H1 (cell line): ENCODE data around the gene KCNH1. TPM values are rescaled to one million over a fixed set of nuclear protein-coding genes. Genes with fewer than 3 reads are reported as not detected.

ENCODE experiments used
- CTCF ChIA-PET: fragments of 300-600 bp; sonication (Branson Sonifier 250); formaldehyde crosslinking; loops from one replicate; lab custom pipeline; 2021; ENCODE audit not compliant: partially characterized antibody; lab: Charles Lee
- POLR2A ChIA-PET: fragments of 300-600 bp; sonication (Branson Sonifier 250); formaldehyde crosslinking; loops from one replicate; lab custom pipeline; 2021; ENCODE audit warnings: inconsistent platforms; ENCODE audit not compliant: partially characterized antibody; lab: Charles Lee
- DNase-seq, 2 experiments: peaks; one replicate each; pipeline versions ENCODE4 v3.0.0 to v3.0.0-alpha.2; 2010 to 2022; ENCODE audit warnings: low spot score in 2 of 2, low read depth in 1 of 2, mixed read lengths in 1 of 2
- FAIRE-seq: peaks from 2 replicates; lab custom pipeline; 2011; peaks lifted over from hg19 to GRCh38; lab: Jason Lieb, UNC
- H2AFZ ChIP-seq: 2 replicates; pipeline ENCODE4 v1.8.1; 2012; ENCODE audit warnings: low read length, inconsistent platforms
- H2AK5ac ChIP-seq: 2 replicates; pipeline ENCODE4 v1.6.1; 2013; ENCODE audit warnings: low read depth, low read length
- H2BK120ac ChIP-seq: replicated peaks from 2 replicates; pipeline ENCODE3; 2013; ENCODE audit warnings: low read depth, low read length, inconsistent platforms
- H2BK12ac ChIP-seq: 2 replicates; pipeline ENCODE4 v1.6.1; 2013; ENCODE audit warnings: low read depth, low read length
- H2BK15ac ChIP-seq: 2 replicates; pipeline ENCODE4 v1.6.1; 2013; ENCODE audit warnings: low read length
- H2BK20ac ChIP-seq: 2 replicates; pipeline ENCODE4 v1.6.1; 2013; ENCODE audit warnings: low read length
- H2BK5ac ChIP-seq: 2 replicates; pipeline ENCODE4 v1.6.1; 2013; ENCODE audit warnings: low read depth, low read length
- H3K14ac ChIP-seq: 2 replicates; pipeline ENCODE4 v1.6.1; 2013; ENCODE audit warnings: inconsistent platforms; ENCODE audit not compliant: insufficient read length
- H3K18ac ChIP-seq: 2 replicates; pipeline ENCODE4 v1.6.1; 2013; ENCODE audit warnings: low read length; ENCODE audit errors: extremely low read depth
- H3K23ac ChIP-seq: 2 replicates; pipeline ENCODE4 v1.6.1; 2013; ENCODE audit warnings: inconsistent platforms; ENCODE audit not compliant: insufficient read length
- H3K23me2 ChIP-seq: 2 replicates; pipeline ENCODE4 v1.6.1; 2013; ENCODE audit warnings: low read depth, low read length
- H3K27ac ChIP-seq: 2 replicates; pipeline ENCODE4 v1.6.1; 2011; ENCODE audit warnings: low read depth, low read length, inconsistent platforms
- H3K27me3 ChIP-seq, 4 experiments: replicated peaks in 1 of 4; 1 replicate in 1 of 4; 2 replicates in 3 of 4; pipeline versions ENCODE4 v1.6.1 to v1.8.1; 2011 to 2013; ENCODE audit warnings: low read length in 3 of 4, mild to moderate bottlenecking in 3 of 4, inconsistent platforms in 2 of 4, mixed read lengths in 2 of 4, moderate library complexity in 1 of 4; ENCODE audit not compliant: control insufficient read depth in 3 of 4, insufficient read depth in 3 of 4; ENCODE audit errors: extremely low read depth in 1 of 4
- H3K36me3 ChIP-seq, 4 experiments: 2 replicates each; pipeline versions ENCODE4 v1.6.1 to v1.8.1; 2011 to 2013; ENCODE audit warnings: mild to moderate bottlenecking in 4 of 4, low read length in 3 of 4, moderate library complexity in 2 of 4, control low read depth in 1 of 4, inconsistent platforms in 1 of 4; ENCODE audit not compliant: insufficient read depth in 4 of 4, control insufficient read depth in 2 of 4
- H3K4ac ChIP-seq: replicated peaks from 2 replicates; pipeline ENCODE3; 2013; ENCODE audit warnings: low read length, low read depth, mixed read lengths, inconsistent platforms; ENCODE audit not compliant: insufficient read length
- H3K4me1 ChIP-seq, 4 experiments: replicated peaks in 1 of 4; 1 replicate in 1 of 4; 2 replicates in 3 of 4; pipeline versions ENCODE4 v1.6.1 to v1.8.1; 2011 to 2013; ENCODE audit warnings: low read length in 3 of 4, inconsistent platforms in 2 of 4, mixed read lengths in 1 of 4; ENCODE audit not compliant: insufficient read depth in 4 of 4, control insufficient read depth in 3 of 4
- H3K4me2 ChIP-seq, 2 experiments: 2 replicates each; pipeline versions ENCODE4 v1.6.1 to v1.8.1; 2011 to 2013; ENCODE audit warnings: low read depth in 2 of 2, low read length in 2 of 2, control low read depth in 1 of 2, inconsistent platforms in 1 of 2, mild to moderate bottlenecking in 1 of 2; ENCODE audit not compliant: insufficient read depth in 1 of 2
- H3K4me3 ChIP-seq, 4 experiments: fragments of 200-600, 300-600 bp in 1 of 4; sonication (generic), shearing (Covaris generic), sonication (Bioruptor Twin) in 1 of 4; 2 replicates each; pipeline versions ENCODE4 v1.5.1 to v1.8.1; 2011 to 2016; ENCODE audit warnings: low read length in 4 of 4, low read depth in 3 of 4, control low read depth in 2 of 4, inconsistent platforms in 2 of 4, mild to moderate bottlenecking in 2 of 4, mixed read lengths in 1 of 4, moderate library complexity in 1 of 4; ENCODE audit not compliant: insufficient read depth in 2 of 4; ENCODE audit errors: extremely low read depth in 1 of 4
- H3K56ac ChIP-seq: replicated peaks from 2 replicates; pipeline ENCODE3; 2013; ENCODE audit warnings: low read depth, mild to moderate bottlenecking, mixed read lengths, low read length, inconsistent platforms; ENCODE audit not compliant: insufficient read length
- H3K79me1 ChIP-seq: 2 replicates; pipeline ENCODE4 v1.6.1; 2013; ENCODE audit warnings: low read depth, low read length, control low read depth
- H3K79me2 ChIP-seq, 2 experiments: 2 replicates each; pipeline versions ENCODE4 v1.6.1 to v1.8.1; 2012 to 2013; ENCODE audit warnings: low read length in 2 of 2, mild to moderate bottlenecking in 2 of 2, inconsistent platforms in 1 of 2; ENCODE audit not compliant: insufficient read depth in 2 of 2, control insufficient read depth in 1 of 2
- H3K9ac ChIP-seq, 4 experiments: replicated peaks in 1 of 4; 1 replicate in 1 of 4; 2 replicates in 3 of 4; pipeline versions ENCODE4 v1.6.1 to v1.8.1; 2011 to 2013; ENCODE audit warnings: low read depth in 3 of 4, low read length in 3 of 4, control low read depth in 2 of 4, mild to moderate bottlenecking in 2 of 4, moderate library complexity in 2 of 4, inconsistent platforms in 1 of 4; ENCODE audit errors: extremely low read depth in 1 of 4
- H3K9me3 ChIP-seq, 2 experiments: 2 replicates each; pipeline versions ENCODE4 v1.6.1 to v1.8.1; 2012 to 2013; ENCODE audit warnings: mild to moderate bottlenecking in 2 of 2, moderate library complexity in 2 of 2, control low read depth in 1 of 2, inconsistent platforms in 1 of 2, low read depth in 1 of 2, low read length in 1 of 2, mixed read lengths in 1 of 2; ENCODE audit not compliant: insufficient read depth in 2 of 2
- H4K20me1 ChIP-seq, 2 experiments: replicated peaks in 1 of 2; 2 replicates each; pipeline versions ENCODE3 to v1.8.1; 2011 to 2013; ENCODE audit warnings: inconsistent platforms in 2 of 2, low read length in 2 of 2, mild to moderate bottlenecking in 1 of 2; ENCODE audit not compliant: insufficient read depth in 2 of 2, control insufficient read depth in 1 of 2
- H4K5ac ChIP-seq: 2 replicates; pipeline ENCODE4 v1.6.1; 2013; ENCODE audit warnings: low read length, low read depth, mixed read lengths, inconsistent platforms; ENCODE audit not compliant: insufficient read length
- H4K8ac ChIP-seq: 2 replicates; pipeline ENCODE4 v1.8.0; 2013; ENCODE audit warnings: mild to moderate bottlenecking, moderate library complexity, low read length, inconsistent platforms; ENCODE audit not compliant: insufficient read depth; ENCODE audit errors: extremely low read depth
- H4K91ac ChIP-seq: replicated peaks from 2 replicates; pipeline ENCODE3; 2013; ENCODE audit warnings: low read length, mixed read lengths, inconsistent platforms; ENCODE audit not compliant: insufficient read length
- BRCA1 ChIP-seq: IDR thresholded peaks from 2 replicates; pipeline ENCODE4 v1.6.1; 2012; ENCODE audit warnings: low read depth, low read length, improper control_type of control experiment
- CBX8 ChIP-seq: fragments of 300-800, 300-1000 bp; sonication (generic); IDR thresholded peaks from 2 replicates; pipeline ENCODE4 v1.7.1; 2016; ENCODE audit warnings: low read depth, low read length, borderline replicate concordance
- HDAC2 ChIP-seq, 2 experiments: fragments of 300-600 bp in 1 of 2; sonication (generic) in 1 of 2; IDR thresholded peaks; 2 replicates each; pipeline ENCODE4 v1.6.1; 2011 to 2012; ENCODE audit warnings: low read depth in 2 of 2, low read length in 2 of 2, mild to moderate bottlenecking in 2 of 2, moderate library complexity in 2 of 2, borderline replicate concordance in 1 of 2, inconsistent platforms in 1 of 2
- KDM4A ChIP-seq: IDR thresholded peaks from one replicate; pipeline ENCODE4 v1.7.1; 2012; ENCODE audit warnings: low read depth, mild to moderate bottlenecking, moderate library complexity, low read length, inconsistent platforms; ENCODE audit not compliant: severe bottlenecking
- MAFK ChIP-seq: IDR thresholded peaks from 2 replicates; pipeline ENCODE4 v1.6.1; 2012; ENCODE audit warnings: low read depth, mild to moderate bottlenecking, improper control_type of control experiment, low read length
- POLR2A ChIP-seq, 2 experiments: IDR thresholded peaks; 1 replicate in 1 of 2; 2 replicates in 1 of 2; pipeline ENCODE4 v1.6.1; 2011; ENCODE audit warnings: low read depth in 2 of 2, low read length in 2 of 2, mild to moderate bottlenecking in 2 of 2; ENCODE audit errors: control extremely low read depth in 1 of 2
- SAP30 ChIP-seq: fragments of 300-600 bp; sonication (generic); IDR thresholded peaks from 2 replicates; pipeline ENCODE4 v1.7.1; 2012; ENCODE audit warnings: low read length, moderate library complexity, mild to moderate bottlenecking, inconsistent platforms; ENCODE audit not compliant: insufficient read depth, insufficient replicate concordance
- SP4 ChIP-seq: IDR thresholded peaks from 2 replicates; pipeline ENCODE4 v1.6.1; 2012; ENCODE audit warnings: low read length, inconsistent platforms
- YY1 ChIP-seq: IDR thresholded peaks from 2 replicates; pipeline ENCODE4 v1.6.1; 2011; ENCODE audit warnings: low read depth, mild to moderate bottlenecking, low read length
- polyA plus RNA-seq, 7 experiments: library from polyadenylated mRNA; depleted of rRNA in 3 of 7; stranded (reverse) in 5 of 7; unstranded in 2 of 7; fragments of >200 nt in 5 of 7; fragments of 200-250 nt in 2 of 7; gene quantifications; 1 replicate in 5 of 7; 2 replicates in 1 of 7; 4 replicates in 1 of 7; pipeline versions ENCODE4 v1.2.1 to v1.2.3, GENCODE V29; 2011 to 2013; ENCODE audit warnings: missing spikeins in 2 of 7, mixed read lengths in 2 of 7
- total RNA-seq: library from RNA; stranded (reverse); fragmentation: NEBNext Ultra II Directional; extraction: Animal tissue kit (Norgen Biotek cat#: 25700); gene quantifications from 2 replicates; pipeline ENCODE4 v1.2.1, GENCODE V29; 2021

KCNH1 gene
- total and polyA plus RNA-seq, 2 of the 8 experiments (the other 6 are each of a cell fraction or from before 2014, with no cell fraction given) = 0.27 to 0.34 TPM

DNA sequence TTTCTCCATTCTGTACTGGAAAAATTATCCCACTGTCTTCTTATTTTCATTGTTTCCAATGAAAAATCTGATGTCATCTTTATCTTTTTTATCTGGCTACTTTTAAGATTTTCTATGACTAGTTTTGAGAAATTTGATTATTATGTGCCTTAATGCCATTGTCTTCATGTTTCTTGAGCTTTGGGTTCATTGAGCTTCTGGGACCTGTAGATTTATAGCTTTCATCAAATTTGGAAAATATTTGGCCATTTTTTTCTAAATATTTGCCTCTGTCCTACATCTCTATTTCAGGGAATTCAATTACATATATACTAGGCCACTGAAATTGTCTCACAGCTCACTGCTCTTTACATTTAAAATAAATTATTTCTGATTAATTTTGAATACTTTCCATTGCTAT lies 38.7 kb upstream of the KCNH1 start:
- no peak overlapping the region for H3K23ac ChIP-seq
- no peak overlapping the region for H2AK5ac ChIP-seq
- no peak overlapping the region for H3K4me2 ChIP-seq
- no peak overlapping the region for H2BK5ac ChIP-seq
- no peak overlapping the region for H3K18ac ChIP-seq
- no peak overlapping the region for H2BK20ac ChIP-seq
- no peak overlapping the region for H4K91ac ChIP-seq
- H2BK12ac ChIP-seq = no peak overlapping the region
- ChIA-PET CTCF (interaction anchor here (0.7 kb wide), 1 partner anchor 34 kb away, joined by 3 read pairs; no protein-coding TSS in a partner anchor), POLR2A (no interaction called here)
- no peak overlapping the region for H3K4me3 ChIP-seq
- no peak overlapping the region for H2AFZ ChIP-seq
- H4K5ac ChIP-seq = no peak overlapping the region
- H4K8ac ChIP-seq = no peak overlapping the region
- H3K9ac ChIP-seq = no peak overlapping the region
- peaks cover 8 to 19% of the 10 kb centered on the region in 2 experiments; a peak in 3 of 4 replicates for H3K9me3 ChIP-seq
- H4K20me1 ChIP-seq = no peaks in the 10 kb centered on the region
- no peaks in the 10 kb centered on the region for H3K36me3 ChIP-seq
- H3K79me2 ChIP-seq = no peaks in the 10 kb centered on the region
- H3K4me1 ChIP-seq = peaks cover 0 to 3% (median under 1%) of the 10 kb centered on the region in 4 experiments; a peak in 1 of 7 replicates
- DNase-seq (no peak), FAIRE-seq (no peak)
- H2BK15ac ChIP-seq = no peak overlapping the region
- H2BK120ac ChIP-seq = no peak overlapping the region
- TF ChIP-seq SAP30 (no peak), HDAC2 (IDR thresholded peaks at IDR 0.05; ENCODE audit: borderline replicate concordance in 1 of 2, low read depth in 2 of 2, low read length in 2 of 2) (no peak), POLR2A (IDR thresholded peaks at IDR 0.05; ENCODE audit: control extremely low read depth in 1 of 2, low read depth in 2 of 2, low read length in 2 of 2) (no peak), BRCA1 (no peak), KDM4A (no peak), YY1 (no peak), CBX8 (no peak), MAFK (no peak), SP4 (no peak)
- H3K79me1 ChIP-seq = no peaks in the 10 kb centered on the region
- H3K14ac ChIP-seq = no peak overlapping the region
- no peak overlapping the region for H3K27ac ChIP-seq
- H3K56ac ChIP-seq = no peak overlapping the region
- H3K4ac ChIP-seq = no peak overlapping the region
- no peaks in the 10 kb centered on the region for H3K23me2 ChIP-seq
- no peaks in the 10 kb centered on the region for H3K27me3 ChIP-seq
